GM12874 (cell line): ENCODE data around the gene KCNN2.

Source experiments
- CTCF ChIP-seq: IDR thresholded peaks from 2 replicates; pipeline ENCODE4 v1.5.1; 2011; ENCODE audit warnings: low read depth, mild to moderate bottlenecking, control low read depth, low read length, moderate library complexity; ENCODE audit not compliant: insufficient read depth

KCNN2 gene

DNA sequence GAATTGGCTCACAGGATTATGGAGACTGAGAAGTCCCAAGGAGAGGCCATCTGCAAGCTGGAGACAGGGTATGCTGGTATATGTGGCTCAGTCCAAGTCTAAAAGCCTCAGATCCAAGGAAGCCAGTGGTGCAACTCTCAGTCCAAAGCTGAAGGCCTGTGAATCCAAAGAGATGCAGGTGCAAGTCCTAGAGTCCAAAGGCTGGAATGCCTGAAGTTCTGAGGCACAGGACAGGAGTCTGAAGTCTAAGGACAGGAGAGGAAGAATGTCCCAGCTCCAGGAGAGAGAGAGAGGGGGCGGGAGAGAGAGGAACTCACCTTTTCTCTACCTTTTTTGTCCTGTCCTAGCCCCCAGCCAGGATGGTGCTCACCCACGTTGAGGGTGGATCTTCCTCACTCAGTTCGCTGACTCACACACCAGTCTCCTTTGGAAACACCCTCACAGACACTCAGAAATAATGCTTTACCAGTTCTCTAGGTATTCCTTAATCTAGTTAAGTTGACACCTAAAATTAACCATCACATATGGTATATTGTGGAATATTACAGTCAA lies 49.6 kb downstream of the KCNN2 start:
- TF ChIP-seq CTCF: no peak

GRCh38 chr5:114412510-114413171 lies 50.8 kb downstream of the KCNN2 start:
- TF ChIP-seq CTCF: no peak

DNA sequence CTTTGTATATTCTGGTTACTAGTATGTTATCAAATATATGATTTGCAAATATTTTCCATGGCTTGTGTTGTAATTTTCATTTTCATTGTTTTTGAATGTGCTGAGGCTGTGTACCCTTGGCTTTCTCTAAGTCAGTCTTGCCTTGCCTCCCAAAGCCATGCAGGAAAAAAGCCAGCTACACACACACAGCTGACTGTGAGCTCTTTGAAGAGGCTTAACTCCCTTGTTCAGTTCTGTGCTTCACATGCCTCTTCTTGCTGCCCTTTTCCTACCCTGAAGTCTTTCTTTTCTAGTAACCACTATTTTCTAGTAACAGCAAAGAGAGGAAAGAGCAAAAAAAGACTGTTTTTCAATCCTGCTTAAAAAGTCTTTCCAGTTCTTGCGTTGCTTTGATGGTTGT lies 53.9 kb downstream of the KCNN2 start:
- no peak for TF ChIP-seq CTCF

GRCh38 chr5:114416254-114416653 lies 54.4 kb downstream of the KCNN2 start:
- no peak for TF ChIP-seq CTCF

GRCh38 chr5:114417519-114417918 lies 55.6 kb downstream of the KCNN2 start:
- no peak for TF ChIP-seq CTCF

DNA sequence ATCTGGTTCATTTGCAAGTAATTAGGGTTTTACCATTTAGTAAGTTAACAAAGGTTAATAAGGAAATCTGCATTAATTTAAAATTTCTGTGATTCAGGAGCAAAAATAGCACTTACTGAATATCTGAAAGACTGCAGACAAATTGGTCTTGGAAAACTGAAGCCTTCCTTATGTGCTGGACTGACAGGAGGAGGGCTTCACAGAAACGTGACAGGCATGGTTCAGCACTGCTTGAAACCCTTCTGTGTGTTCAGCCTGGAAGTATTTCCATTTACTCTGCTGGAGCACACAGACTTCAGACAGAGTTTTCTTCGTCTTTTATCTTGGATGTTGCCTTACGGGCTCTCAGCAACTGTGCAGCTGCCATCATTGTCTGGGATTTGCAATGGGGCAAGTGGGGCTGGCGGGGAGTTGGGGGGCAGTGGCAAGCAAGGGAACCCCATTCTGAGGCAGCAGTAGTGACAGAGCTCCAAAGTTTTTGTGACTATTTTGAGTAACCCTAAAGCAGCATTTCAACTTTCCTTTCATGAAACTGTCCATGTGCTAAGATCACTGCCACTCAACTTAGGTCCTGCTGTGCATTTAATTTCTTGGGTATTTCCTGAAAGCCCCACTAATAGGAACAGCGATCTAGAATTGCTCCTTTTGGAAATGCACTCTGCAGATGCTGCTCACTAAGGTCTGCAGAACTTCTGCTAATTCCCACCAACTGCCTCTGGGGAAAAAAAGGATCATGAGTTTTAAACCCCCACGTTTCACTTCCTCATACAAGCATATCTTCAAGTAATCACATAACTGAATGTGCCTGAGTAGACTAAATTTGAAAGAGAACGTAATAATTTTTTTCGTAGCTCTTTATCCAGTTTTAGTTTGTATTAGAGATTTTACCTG lies 56.6 kb downstream of the KCNN2 start:
- no peak for TF ChIP-seq CTCF

DNA sequence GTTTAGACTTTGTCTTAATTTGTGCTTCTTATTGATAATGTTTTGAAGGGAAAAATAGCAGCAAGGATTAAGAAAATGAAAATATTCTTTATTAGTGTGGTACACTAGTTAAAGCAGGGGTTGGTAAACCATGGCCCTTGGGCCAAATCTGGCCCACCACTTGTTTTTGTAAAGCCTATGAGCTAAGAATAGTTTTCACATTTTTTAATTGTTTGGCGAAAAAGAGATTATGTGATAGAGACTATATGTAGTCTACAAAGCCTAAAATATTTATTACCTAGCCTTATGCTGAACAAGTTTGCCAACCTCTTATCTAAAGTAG lies 57.2 kb downstream of the KCNN2 start:
- TF ChIP-seq CTCF: no peak
